Mucosa of gallbladder (tissue), 1 donor: ENCODE data around the gene OSBPL3. TPM values are rescaled to one million over a fixed set of nuclear protein-coding genes. Genes with fewer than 3 reads are reported as not detected.
A peak's percentile ranks its signal among the peaks of the same experiment; 100 is the strongest.

Experiments used
- DNase-seq: peaks from one replicate; pipeline ENCODE4 v3.0.0-alpha.2; 2020; ENCODE audit warnings: low spot score
- total RNA-seq: library from RNA; stranded (reverse); gene quantifications from one replicate; pipeline ENCODE4 v1.2.1, GENCODE V29; 2021
- donor health status: DM: no; HTN: no; CAD: no.

OSBPL3 gene
- total RNA-seq, 1 donor from 2014 or later, result 20.5 TPM

DNA sequence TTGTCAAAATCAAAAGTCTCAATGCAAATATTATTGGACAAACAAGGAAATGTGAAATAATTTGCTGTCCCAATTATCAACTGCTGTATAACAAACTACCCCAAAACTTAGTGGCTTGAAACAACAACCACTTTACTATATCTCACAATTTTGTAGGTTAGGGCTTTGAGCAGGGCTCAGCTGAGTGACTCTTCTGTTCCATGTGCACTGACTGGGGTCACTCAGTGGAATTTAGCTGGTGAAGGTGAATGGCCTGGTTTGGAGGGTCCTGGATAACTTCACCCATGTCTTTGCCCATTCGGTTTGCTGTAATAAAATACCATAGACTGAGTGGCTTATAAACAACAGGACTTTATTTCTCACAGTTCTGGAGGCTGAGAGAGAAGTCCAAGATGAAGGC is 219.0 kb downstream of the OSBPL3 start:
- no peak for DNase-seq

DNA sequence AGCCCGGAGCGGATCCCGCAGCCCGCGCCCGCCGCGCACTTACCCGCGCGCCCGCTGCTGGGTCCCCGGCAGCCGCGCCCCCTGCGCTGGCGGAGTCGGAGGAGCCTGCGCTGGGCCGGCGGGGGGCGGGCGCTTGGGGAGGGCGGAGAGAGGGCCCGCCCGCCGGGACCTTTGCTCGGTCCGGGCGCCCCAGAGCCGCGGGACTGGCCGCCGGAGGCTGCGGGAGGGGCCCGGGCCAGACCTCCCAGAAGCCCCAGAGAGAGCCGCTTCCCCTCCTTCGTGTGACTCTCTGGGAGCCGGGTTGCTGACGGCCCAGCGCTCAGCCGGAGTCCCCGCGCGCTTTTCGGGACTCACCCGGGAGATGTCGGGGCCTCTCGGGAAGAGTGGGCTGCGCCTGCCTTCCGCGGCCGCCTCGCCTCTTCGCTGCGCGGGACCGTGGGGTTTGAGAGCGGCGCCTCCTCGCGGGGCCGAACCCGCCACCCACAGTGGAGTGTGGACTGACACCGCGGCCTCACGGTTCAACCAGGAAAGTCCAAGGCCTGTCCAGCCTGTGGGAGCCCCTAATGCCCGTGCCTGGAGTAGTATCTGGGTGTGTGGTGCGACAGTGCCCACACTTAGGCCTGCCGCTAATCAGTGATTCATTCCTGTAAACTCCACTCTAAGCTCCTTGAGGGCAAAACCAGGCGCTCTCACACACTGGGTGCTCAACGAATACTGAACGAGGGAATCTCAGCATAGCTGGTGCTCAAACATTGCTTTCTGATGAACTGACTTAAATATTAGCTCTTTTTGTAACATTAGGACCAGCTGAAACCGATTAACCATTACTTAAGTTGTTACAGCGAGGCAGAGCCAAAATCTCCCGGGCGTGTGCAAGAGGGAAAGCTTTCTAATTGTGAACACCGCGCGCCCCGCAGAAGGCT is 222.4 kb downstream of the OSBPL3 start, which contains the start of gene GSDME:
TSS of gene GSDME (minus strand) at position 112 of the 923 bp plus-strand sequence. CDS start 7,690 bp downstream, outside the sequence.
- DNase-seq, result peak; percentile 16

DNA sequence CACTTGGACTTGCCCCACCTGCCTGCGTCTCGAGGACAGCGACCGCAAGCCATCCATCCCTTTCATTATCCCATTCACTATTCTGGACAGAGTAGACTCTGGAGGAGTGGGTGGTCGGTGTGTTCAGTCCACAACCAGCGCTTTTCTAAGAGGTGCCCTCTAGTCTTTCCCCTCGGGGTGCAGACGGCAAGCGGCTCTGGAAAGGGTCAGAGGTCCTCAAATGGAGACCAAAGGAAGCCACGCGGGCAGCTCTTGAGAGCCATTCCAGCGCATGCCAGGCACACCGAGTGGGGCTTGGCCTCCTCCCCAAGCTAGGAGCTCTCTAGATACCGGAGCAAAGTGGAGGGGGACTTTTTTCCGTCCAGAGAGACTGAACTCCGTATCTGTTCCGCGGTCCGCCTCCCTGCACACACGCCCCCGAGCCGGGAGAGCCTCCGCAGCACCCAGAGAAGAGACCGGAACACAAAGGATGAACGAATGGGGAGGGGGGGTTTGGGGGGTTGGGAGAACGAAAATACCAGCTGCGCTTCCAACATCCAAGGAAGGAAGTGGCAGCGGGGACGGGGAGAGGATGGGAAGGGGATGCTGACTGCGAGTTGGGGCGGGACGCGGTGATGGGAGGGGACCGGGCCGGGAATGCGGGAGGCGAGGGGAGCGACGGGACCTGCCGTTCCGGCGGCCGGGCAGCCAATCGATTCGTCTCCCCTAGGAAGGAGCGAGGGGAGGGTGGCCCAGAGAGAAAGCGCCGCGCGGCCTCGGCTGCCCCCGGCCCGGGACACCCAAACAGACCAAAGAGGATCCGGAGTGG is 223.2 kb downstream of the OSBPL3 start:
- peak; percentile 13 for DNase-seq

DNA sequence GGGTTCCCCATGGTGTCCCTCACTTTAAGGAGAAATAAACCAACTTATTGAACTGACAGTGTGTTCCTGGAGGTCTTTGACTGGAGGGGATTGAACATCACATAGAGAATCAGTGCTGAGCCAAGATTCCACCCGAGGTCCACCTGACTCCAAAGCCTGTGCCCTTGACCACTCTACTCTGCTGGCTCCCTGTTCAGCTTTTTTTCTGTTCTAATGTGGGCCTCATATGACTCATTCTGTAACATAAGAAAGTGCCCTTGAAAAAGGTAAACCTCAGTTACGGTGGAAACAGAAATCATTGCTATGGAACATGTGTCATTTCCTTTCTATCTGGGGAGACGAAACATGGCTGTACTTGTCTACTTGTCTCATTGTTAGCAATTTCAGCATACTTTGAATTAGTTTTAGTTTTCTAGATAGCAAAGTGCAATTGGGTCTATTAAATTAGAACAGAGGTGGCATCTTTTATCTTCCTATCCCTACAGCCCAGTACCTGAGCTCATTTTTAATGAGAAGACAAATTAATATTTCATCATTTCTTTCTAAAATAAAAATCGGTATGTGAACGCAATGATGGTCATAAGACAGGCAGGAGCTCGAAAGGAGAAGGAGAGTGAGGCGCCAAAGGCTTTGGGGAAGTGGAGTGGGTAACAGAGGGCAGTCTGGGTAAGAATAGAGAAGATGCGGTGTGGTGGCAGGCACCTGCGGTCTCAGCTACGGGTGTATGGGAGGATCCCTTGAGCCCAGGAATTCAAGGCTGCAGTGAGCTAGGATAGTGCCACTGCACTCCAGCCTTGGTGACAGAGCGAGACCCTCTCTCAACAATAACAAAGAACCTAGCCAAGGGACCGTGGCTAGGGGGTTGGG is 224.2 kb downstream of the OSBPL3 start:
- DNase-seq, result no peak

DNA sequence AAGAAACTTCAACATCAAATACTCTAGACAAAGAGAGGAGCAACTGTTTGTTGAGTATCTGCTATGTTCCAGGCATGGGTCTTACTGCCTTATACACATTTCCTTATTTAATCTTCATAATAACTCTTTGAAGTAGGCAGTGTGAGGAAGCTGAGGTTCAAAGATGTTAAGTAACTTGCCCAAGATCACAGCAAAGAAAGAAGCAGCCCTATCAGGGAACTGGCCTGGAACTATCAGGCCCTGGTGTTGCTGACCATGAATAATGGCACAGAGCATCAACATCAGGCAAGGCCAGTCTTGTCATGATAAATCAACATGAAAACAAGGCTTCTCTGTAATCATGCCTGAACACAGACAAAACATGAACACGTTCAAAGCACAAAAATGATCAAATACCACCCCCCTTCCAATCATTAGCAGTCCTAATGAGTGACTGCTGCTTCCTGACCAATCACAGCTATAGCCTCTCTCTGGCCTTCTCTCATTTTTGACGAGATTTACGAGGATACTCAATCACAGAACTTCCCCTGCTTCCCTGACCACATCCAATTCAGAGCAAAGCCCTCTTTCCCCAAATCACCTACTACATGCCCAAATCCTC is 225.0 kb downstream of the OSBPL3 start:
- DNase-seq, result no peak

DNA sequence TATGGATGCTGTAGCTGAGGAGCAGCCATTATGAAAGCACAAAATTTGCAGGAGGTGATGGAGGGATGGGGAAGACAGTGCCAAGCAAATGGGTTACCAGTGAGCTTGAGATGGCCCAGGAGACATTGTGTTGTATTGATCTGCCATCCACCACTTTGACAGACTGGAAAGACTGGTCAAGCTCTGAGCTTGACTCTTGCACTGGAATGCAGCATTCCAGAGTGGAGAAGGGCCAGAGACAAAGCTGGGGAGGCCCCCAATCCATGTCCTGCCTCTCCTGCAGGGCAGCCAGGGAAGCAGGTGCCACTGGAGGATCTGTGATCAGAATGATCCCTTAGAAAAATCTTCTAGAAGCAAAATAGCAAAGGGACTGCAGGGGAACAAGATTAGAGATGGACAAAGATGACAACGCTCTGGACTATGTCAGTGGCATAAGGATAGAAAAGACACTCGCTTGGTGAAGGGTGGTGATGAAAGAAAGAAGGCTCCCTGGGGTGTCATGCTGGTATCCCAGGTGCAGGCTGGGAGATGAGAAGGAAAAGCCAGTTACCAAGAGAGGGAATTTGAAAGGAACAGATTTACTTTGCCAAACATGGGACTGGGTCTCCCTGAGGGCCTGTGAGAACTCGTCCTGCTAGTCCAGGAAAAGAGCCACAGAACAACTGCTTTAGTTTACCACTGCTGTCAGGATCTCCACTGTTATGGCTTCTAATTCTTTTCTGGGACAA is 227.7 kb downstream of the OSBPL3 start:
- DNase-seq, result no peak

DNA sequence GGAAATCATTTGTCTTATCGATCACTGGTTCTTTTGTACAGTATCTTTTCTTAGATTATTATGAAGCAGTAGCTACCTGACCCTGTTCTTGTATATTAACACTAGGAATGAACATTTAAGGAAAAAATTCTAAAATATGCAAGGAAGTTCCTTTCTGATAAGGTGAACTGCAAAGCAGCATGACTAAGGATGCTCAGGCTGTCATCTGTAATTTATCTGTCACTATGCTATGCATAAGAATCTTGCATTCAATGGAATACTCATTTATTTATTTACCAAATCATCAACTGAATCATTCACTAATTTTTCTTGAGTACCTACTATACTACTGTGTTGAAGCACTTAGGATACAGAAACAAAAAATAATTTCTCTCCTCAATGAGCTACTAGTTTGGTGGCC is 228.5 kb downstream of the OSBPL3 start:
- DNase-seq, result no peak

DNA sequence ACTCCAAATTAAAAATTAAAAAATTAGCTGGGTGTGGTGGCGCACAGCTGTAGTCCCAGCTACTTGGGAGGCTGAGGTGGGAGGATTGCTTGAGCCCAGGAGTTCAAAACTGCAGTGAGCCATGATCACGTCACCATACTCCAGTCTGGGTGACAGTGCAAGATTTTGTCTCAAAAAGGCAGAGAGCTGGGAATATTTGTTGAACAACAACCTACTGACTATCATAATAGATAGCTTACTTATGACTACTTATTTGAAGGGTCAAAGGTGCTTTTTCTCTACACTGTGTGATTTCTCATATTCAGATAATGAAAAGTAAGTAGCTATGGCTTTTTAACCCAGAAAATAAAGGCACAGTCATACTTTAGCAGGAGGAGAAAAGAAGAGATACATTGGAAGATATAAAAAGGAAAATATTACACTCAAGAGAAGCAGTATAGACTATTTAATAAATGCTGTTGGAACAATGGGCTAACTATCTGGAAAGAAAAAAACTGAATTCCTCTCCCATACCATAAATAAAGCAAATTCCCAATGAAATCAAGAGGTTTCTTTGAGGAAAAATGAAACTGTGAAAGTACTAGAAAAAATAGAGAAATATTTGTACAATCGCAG is 229.4 kb downstream of the OSBPL3 start:
- no peak for DNase-seq

DNA sequence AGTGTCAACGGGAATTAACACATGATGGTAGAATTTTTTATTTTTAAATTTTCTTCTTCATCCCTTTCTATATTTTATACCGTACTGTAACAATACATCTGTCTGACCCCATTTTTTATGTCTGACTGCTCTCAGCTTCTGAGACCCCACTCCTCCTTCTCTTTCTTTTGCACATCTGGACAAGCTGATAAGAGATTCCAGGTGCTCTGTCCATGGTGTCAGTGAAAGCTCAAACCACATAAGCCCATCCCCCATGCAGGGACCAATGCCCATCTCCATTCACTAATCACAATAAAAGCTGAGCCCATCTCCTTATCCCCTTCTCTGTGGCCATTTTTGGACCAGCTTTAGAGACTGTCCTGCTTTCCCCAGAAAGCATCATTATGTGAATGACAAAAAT is 231.5 kb downstream of the OSBPL3 start:
- no peak for DNase-seq

Other genes starting within 250 kb of the OSBPL3 start
- 15.7 TPM for gene GSDME, start 222.7 kb downstream of the OSBPL3 start, total RNA-seq
- 120 TPM for gene CYCS, start 145.1 kb upstream of the OSBPL3 start, total RNA-seq
- gene NPVF, start 248.3 kb upstream of the OSBPL3 start, total RNA-seq, result not detected